ENCODE measurements around the gene SCRN1. TPM values are rescaled to one million over a fixed set of nuclear protein-coding genes. Genes with fewer than 3 reads are reported as not detected.
A peak's percentile ranks its signal among the peaks of the same experiment; 100 is the strongest.

SCRN1 gene
- total RNA-seq, 1 donor from 2014 or later = 106 TPM

GRCh38 chr7:29889288-29889687 is 100.3 kb downstream of the SCRN1 start:
- H3K36me3 Mint-ChIP-seq (ENCODE audit: unreplicated experiment) = no peaks in the 10 kb centered on the region
- no peak for TF ChIP-seq CTCF (IDR thresholded peaks at IDR 0.05)
- H3K27me3 Mint-ChIP-seq (ENCODE audit: unreplicated experiment) = peaks cover 13% of the 10 kb centered on the region
- no peaks in the 10 kb centered on the region for H3K9me3 Mint-ChIP-seq (ENCODE audit: unreplicated experiment)
- H3K4me1 Mint-ChIP-seq (ENCODE audit: unreplicated experiment) = no peaks in the 10 kb centered on the region
- no peak overlapping the region for H3K27ac Mint-ChIP-seq (ENCODE audit: unreplicated experiment)
- peak; percentile 17 for DNase-seq (ENCODE audit: extremely low spot score, unreplicated experiment)
- no peak overlapping the region for H3K4me3 Mint-ChIP-seq (ENCODE audit: unreplicated experiment)

GRCh38 chr7:29888006-29888405 is 101.6 kb downstream of the SCRN1 start:
- peak; percentile 73 for DNase-seq (ENCODE audit: extremely low spot score, unreplicated experiment)
- Mint-ChIP-seq H3K9me3 (ENCODE audit: unreplicated experiment) (no peaks in the 10 kb centered on the region), H3K27ac (ENCODE audit: unreplicated experiment) (no peak overlapping the region), H3K4me1 (ENCODE audit: unreplicated experiment) (no peaks in the 10 kb centered on the region), H3K4me3 (ENCODE audit: unreplicated experiment) (no peak overlapping the region), H3K36me3 (ENCODE audit: unreplicated experiment) (no peaks in the 10 kb centered on the region), H3K27me3 (ENCODE audit: unreplicated experiment) (peaks cover 19% of the 10 kb centered on the region)
- no peak for TF ChIP-seq CTCF (IDR thresholded peaks at IDR 0.05)

GRCh38 chr7:29886827-29887226 is 102.8 kb downstream of the SCRN1 start:
- TF ChIP-seq CTCF (IDR thresholded peaks at IDR 0.05) = no peak
- no peaks in the 10 kb centered on the region for H3K36me3 Mint-ChIP-seq (ENCODE audit: unreplicated experiment)
- DNase-seq (ENCODE audit: extremely low spot score, unreplicated experiment) = peak; percentile 53
- no peak overlapping the region for H3K27ac Mint-ChIP-seq (ENCODE audit: unreplicated experiment)
- no peaks in the 10 kb centered on the region for H3K9me3 Mint-ChIP-seq (ENCODE audit: unreplicated experiment)
- H3K4me3 Mint-ChIP-seq (ENCODE audit: unreplicated experiment) = no peak overlapping the region
- peaks cover 22% of the 10 kb centered on the region for H3K27me3 Mint-ChIP-seq (ENCODE audit: unreplicated experiment)
- H3K4me1 Mint-ChIP-seq (ENCODE audit: unreplicated experiment) = peaks cover 1% of the 10 kb centered on the region

GRCh38 chr7:29885626-29886025 is 104.0 kb downstream of the SCRN1 start:
- H3K36me3 Mint-ChIP-seq (ENCODE audit: unreplicated experiment) = no peaks in the 10 kb centered on the region
- H3K27ac Mint-ChIP-seq (ENCODE audit: unreplicated experiment) = no peak overlapping the region
- H3K4me1 Mint-ChIP-seq (ENCODE audit: unreplicated experiment) = peaks cover 4% of the 10 kb centered on the region
- peaks cover 19% of the 10 kb centered on the region for H3K27me3 Mint-ChIP-seq (ENCODE audit: unreplicated experiment)
- no peak for DNase-seq (ENCODE audit: extremely low spot score, unreplicated experiment)
- TF ChIP-seq CTCF (IDR thresholded peaks at IDR 0.05) = no peak
- no peak overlapping the region for H3K4me3 Mint-ChIP-seq (ENCODE audit: unreplicated experiment)
- H3K9me3 Mint-ChIP-seq (ENCODE audit: unreplicated experiment) = no peaks in the 10 kb centered on the region

- peak; percentile 78 for DNase-seq (ENCODE audit: extremely low spot score, unreplicated experiment)
- H3K27ac Mint-ChIP-seq (ENCODE audit: unreplicated experiment) = no peak overlapping the region
- TF ChIP-seq CTCF (IDR thresholded peaks at IDR 0.05) = no peak
- H3K4me1 Mint-ChIP-seq (ENCODE audit: unreplicated experiment) = peaks cover 4% of the 10 kb centered on the region
- no peak overlapping the region for H3K4me3 Mint-ChIP-seq (ENCODE audit: unreplicated experiment)
- peaks cover 19% of the 10 kb centered on the region for H3K27me3 Mint-ChIP-seq (ENCODE audit: unreplicated experiment)
- H3K36me3 Mint-ChIP-seq (ENCODE audit: unreplicated experiment) = no peaks in the 10 kb centered on the region
- H3K9me3 Mint-ChIP-seq (ENCODE audit: unreplicated experiment) = no peaks in the 10 kb centered on the region
These were observed 105.0 kb downstream of the SCRN1 start for GRCh38 chr7:29884399-29885272.
